SK-N-MC (cell line): ENCODE results near the gene CLK2.

Source experiments
- DNase-seq: peaks from one replicate; pipeline ENCODE4 v3.0.0-alpha.2; 2011; ENCODE audit warnings: low read depth, low spot score
- H3K27ac ChIP-seq: fragments of 200-600 bp; sonication (generic); 2 replicates; pipeline ENCODE4 v1.5.1; 2016; ENCODE audit warnings: mixed run types
- H3K36me3 ChIP-seq: fragments of 200-600 bp; sonication (generic); 2 replicates; pipeline ENCODE4 v1.6.1; 2017; ENCODE audit warnings: antibody characterized with exemption, low read length, mixed read lengths; ENCODE audit not compliant: insufficient read depth
- H3K4me3 ChIP-seq: fragments of 200-600 bp; sonication (generic); 2 replicates; pipeline ENCODE4 v1.5.1; 2016
- H3K9ac ChIP-seq: fragments of 200-600 bp; sonication (generic); 2 replicates; pipeline ENCODE4 v1.8.0; 2017; ENCODE audit warnings: mixed run types, mixed read lengths; ENCODE audit not compliant: insufficient read length
- H3K9me3 ChIP-seq: fragments of 200-600 bp; sonication (generic); 2 replicates; pipeline ENCODE4 v1.6.1; 2017; ENCODE audit warnings: low read depth, mild to moderate bottlenecking, antibody characterized with exemption, low read length, moderate library complexity, mixed read lengths
- EZH2 ChIP-seq: fragments of 200-600 bp; sonication (generic); IDR thresholded peaks from one replicate; pipeline ENCODE4 v1.6.1; 2017; ENCODE audit warnings: antibody characterized with exemption
- FOXP2 ChIP-seq: optimal IDR thresholded peaks from 2 replicates; pipeline ENCODE3; 2011; ENCODE audit warnings: mild to moderate bottlenecking, moderate library complexity; ENCODE audit not compliant: insufficient read depth; ENCODE audit errors: extremely low read length, control extremely low read depth
- POLR2AphosphoS5 ChIP-seq: IDR thresholded peaks from 2 replicates; pipeline ENCODE4 v1.6.1; 2012; ENCODE audit warnings: mild to moderate bottlenecking, low read depth, low read length, borderline replicate concordance

The CLK2 gene

DNA sequence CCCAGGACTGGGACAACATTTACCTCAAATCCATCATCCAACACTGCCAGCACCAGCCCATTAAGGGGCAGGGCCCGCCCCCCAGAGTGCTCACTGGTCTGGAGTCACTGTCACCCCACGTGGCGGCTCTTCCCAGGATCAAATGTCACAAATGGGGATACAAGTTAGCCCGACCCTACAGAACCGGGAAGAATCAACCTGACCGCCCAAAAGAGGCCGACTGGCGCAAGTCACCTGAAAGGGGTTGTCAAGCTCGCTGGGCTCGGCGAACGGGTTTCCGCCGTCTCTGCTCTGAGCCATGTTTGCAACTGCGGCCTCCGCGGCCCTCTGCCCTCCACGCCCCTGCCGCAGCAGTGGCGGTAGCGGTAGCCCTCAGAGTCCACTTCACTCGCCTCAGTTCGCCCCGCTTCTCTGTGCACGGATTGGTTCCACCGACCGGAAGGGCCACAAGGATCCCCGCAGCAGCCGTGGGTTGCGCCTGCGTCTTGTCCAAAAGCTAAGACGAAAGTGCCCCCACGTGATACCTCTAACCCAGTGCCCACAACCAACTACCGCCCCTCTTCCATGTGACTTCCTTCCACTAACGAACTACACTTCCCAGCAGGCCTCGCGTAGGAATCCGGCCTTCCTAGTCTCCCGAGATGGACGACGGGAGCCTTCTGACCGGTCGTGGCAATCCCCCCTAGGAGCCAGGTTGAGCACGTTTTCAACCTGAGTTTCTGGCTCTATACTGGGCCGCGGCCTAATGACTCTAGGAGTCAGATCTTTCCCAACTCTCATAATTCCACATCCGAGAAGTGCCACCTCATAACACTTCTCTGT is 11.2 kb downstream of the CLK2 start, which contains the start of gene SCAMP3:
TSS of gene SCAMP3 (minus strand) at position 509 of the 822 bp plus-strand sequence. CDS start at position 300, 209 bp downstream.
- Histone ChIP-seq H3K9ac (peak within 1 kb of the TSS; percentile 93), H3K27ac (peak within 1 kb of the TSS; percentile 33; the same call in 1 of the 2 replicates), H3K36me3 (peaks cover 55% of the 10 kb centered on the region), H3K9me3 (no peaks in the 10 kb centered on the region), H3K4me3 (peak within 1 kb of the TSS; percentile 92)
- peak; percentile 98 for TF ChIP-seq POLR2AphosphoS5
- TF ChIP-seq EZH2: no peak
- peak; percentile 81 for DNase-seq

DNA sequence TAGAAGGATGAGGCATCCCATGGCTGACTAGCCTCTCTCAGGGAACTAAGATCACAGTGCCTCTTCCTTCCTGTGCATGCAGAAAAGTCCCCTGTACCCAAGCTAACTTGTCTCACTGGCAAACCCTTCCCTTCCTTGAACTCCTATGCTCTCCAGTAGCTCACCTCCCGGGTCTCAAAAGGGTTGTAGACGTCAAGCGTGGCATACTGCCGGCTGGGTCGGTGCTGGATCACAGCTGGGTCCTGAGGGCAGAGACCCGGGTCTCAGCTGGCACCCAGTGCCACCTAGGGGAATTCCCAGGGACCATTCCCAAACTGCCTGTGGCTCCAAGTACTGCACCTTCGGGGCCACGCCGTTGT is 11.8 kb downstream of the CLK2 start:
- Histone ChIP-seq H3K9me3 (no peaks in the 10 kb centered on the region), H3K9ac (peak overlapping the region; percentile 93), H3K4me3 (peak overlapping the region; percentile 92), H3K27ac (peak overlapping the region; percentile 33; the same call in 1 of the 2 replicates), H3K36me3 (peaks cover 50% of the 10 kb centered on the region)
- DNase-seq: no peak
- TF ChIP-seq POLR2AphosphoS5 (no peak), FOXP2 (no peak), EZH2 (no peak)

DNA sequence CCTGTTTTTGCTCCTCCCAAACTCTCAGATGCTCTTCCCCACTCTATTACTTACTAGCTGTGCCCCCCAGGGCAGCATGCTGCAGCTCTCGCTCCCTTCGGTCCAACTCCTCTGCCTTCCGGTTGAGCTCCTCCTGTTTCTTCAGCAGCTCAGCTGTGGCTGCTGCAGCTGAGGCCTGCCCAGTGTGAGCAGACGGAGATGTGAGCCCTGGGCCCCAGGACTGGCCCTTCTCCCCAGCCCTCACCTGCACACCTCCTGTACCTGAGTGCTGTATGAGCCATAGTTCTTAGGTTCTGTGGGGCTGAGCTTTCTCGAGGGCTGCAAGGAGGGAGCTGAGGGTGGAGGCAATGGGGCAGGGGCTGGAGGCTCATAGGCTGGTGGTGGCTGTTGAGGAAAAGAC is 13.0 kb downstream of the CLK2 start:
- H3K27ac ChIP-seq: no peak overlapping the region
- H3K9me3 ChIP-seq: no peaks in the 10 kb centered on the region
- H3K9ac ChIP-seq: no peak overlapping the region
- TF ChIP-seq POLR2AphosphoS5: no peak
- TF ChIP-seq FOXP2: no peak
- TF ChIP-seq EZH2: no peak
- H3K4me3 ChIP-seq: no peak overlapping the region
- no peak for DNase-seq
- peaks cover 39% of the 10 kb centered on the region for H3K36me3 ChIP-seq

DNA sequence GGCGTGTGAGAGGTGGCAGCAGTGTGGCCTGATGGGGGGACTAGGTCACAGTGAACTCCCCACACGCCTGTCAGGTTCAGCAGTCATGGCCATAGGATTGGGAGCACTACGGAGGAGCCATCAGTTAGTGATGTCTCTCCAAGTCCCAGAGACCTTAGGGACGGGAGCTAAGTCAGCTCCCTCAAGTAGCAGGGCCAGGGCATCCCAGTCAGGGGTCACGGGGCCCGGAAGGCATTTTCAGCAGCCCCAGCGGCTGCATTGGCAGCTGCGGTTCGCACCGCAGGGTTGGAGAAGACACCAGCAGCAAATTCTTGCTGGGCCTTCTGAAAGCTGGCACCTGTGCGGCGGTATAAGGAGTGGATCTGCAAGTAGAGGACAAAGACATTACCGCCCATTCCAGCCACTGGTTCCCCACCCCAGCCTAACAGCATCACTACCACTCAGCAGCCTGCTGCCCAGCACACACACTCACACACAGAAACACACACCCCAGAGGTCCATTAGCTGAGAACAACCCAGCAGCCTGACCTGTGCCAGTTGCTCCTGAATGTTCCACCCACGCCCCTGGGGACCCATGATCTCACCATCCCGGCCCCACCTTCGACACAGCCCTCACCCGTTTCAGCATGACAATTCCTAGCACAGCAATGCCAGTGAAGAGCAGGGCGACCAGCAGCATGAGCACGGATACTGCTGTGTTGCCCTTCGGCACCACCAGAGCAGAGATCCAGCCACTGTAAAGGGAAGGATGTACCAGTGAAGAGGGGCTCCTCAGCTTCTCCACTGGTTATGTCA is 17.0 kb downstream of the CLK2 start:
- peak overlapping the region; percentile 75 for H3K9ac ChIP-seq
- peak overlapping the region; percentile 80 for H3K27ac ChIP-seq
- peak overlapping the region; percentile 90 for H3K4me3 ChIP-seq
- no peaks in the 10 kb centered on the region for H3K9me3 ChIP-seq
- H3K36me3 ChIP-seq: peaks cover 16% of the 10 kb centered on the region; the same call in 1 of the 2 replicates
- no peak for DNase-seq
- TF ChIP-seq EZH2 (no peak), POLR2AphosphoS5 (no peak; the same call in 1 of the 2 replicates), FOXP2 (no peak)

DNA sequence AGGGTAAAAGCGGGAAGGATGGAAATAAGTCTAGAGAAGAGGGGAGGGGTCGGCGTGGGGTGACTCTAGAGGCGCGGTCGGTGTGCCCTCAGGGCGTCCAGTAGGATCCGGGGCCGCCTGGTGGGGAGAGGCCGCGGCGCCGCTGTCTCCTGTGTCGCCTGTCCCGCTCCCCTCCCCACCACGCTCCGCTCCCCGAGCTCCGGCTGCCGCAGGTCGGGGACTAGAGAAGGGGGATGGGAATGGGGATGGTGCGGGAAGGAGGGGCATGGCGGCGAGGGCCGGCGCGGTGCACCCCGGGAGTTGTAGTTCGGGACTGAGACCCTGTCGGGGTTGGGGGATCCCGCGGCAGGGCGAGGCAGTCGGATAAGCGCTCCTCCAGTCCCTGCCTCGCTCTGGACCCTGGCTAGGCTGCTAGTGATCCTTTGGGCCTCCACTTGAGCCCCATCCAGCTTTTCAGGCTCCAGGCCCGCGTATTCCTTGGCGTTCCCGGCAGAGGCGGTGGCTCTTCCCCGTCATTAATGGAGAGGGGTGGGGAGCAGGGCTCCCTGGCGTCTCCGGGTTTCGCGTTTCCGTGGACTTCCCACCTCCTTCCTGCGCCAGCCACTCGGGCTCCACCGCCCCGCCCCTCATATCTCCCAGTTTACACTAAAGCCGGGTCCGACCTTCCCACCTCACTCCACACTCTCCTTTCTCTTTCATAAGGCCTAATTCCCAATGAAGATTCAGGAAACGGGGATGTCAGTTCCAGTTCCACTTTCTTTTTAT is 17.9 kb downstream of the CLK2 start, which contains the start of gene ENTREP3:
TSS of gene ENTREP3 (minus strand) at position 241 of the 765 bp plus-strand sequence. CDS start 606 bp downstream, outside the sequence.
- Histone ChIP-seq H3K36me3 (peaks cover 15% of the 10 kb centered on the region; the same call in 1 of the 2 replicates), H3K27ac (peak within 1 kb of the TSS; percentile 80), H3K4me3 (peak within 1 kb of the TSS; percentile 90), H3K9ac (peak within 1 kb of the TSS; percentile 75), H3K9me3 (no peaks in the 10 kb centered on the region)
- DNase-seq: no peak
- no peak for TF ChIP-seq FOXP2
- TF ChIP-seq EZH2: no peak
- peak; percentile 88 for TF ChIP-seq POLR2AphosphoS5

DNA sequence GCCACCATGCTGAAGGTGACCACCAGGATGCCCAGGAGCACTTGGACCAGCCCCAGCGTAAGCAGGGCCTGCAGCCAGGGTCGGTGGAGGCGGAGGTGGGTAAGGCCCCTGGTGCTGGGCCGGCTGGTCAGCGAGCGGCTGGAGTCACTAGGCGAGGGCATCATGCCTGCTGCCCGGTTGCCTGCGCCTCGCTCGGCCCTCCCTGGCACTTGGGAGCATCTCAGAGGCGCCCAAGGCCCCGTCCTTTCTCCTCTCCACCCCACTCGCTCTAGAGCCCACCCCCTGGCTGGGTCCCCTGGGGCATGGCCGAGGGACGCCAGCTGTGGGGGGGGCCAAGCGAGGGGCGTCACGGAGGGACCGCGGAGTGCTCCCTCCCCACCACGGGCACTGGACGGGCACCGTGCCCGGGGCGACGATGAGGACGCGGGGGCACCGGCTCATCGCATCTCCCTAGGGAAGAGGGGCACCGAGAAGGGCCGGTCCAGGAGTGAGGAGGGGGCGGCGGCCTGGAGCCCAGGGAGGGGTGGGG is 18.5 kb downstream of the CLK2 start:
- DNase-seq: no peak
- no peaks in the 10 kb centered on the region for H3K9me3 ChIP-seq

DNA sequence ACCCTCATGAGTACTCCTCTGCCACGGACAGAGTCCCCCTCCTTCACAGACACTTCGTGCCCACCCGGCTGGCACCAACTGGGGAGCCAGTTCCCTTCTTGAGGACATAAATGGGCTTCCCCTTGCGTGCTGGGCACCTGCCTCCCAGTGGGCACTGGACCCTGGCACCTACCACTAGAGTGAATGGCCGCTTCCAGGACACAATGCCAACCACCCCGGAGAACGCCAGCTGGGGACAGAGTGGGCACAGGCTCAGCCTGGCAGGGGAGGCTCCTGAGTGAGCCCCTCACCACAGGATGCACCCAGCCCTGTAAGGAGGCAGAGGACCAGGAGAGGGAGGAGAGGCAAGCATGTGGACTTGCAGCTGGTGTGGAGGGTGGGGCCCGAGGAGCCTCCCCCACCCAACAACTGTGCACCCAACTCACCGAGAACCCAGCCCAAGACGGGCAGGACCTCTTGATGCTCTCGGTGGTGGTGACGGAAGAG is 19.0 kb downstream of the CLK2 start:
- peaks cover 9% of the 10 kb centered on the region; the same call in 1 of the 2 replicates for H3K36me3 ChIP-seq
- H3K9ac ChIP-seq: peak overlapping the region; percentile 75
- no peak overlapping the region for H3K27ac ChIP-seq
- TF ChIP-seq POLR2AphosphoS5: no peak
- TF ChIP-seq EZH2: no peak
- no peak for TF ChIP-seq FOXP2
- peak overlapping the region; percentile 90 for H3K4me3 ChIP-seq
- no peaks in the 10 kb centered on the region for H3K9me3 ChIP-seq
- DNase-seq: no peak

More for the DNA sequence above, 18.5 kb downstream of the CLK2 start:
- TF ChIP-seq POLR2AphosphoS5 (no peak), EZH2 (no peak), FOXP2 (no peak)
- H3K4me3 ChIP-seq: peak overlapping the region; percentile 90
- H3K9ac ChIP-seq: peak overlapping the region; percentile 75
- no peak overlapping the region for H3K27ac ChIP-seq
- H3K36me3 ChIP-seq: peaks cover 12% of the 10 kb centered on the region; the same call in 1 of the 2 replicates

DNA sequence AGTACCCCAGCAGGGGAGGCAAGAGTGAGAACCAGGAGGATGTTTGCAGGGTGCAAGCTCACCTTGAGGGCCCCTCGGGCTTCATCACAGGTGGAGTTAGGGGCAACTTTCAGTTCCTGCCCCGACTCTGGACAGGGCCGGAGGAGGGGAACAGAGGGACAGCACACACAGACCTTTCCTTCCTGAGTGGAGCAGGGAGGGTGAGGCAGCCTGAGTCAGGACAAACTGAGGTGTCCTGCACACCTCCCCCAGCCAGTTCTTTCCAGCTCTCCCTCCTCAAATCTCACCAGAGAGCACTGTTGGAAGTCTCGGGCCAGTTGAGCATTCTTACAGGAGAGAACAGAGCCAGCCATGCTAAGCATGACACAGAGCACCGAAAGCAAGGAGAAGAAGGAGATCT is 19.5 kb downstream of the CLK2 start:
- TF ChIP-seq EZH2 (no peak), POLR2AphosphoS5 (no peak), FOXP2 (no peak)
- H3K9ac ChIP-seq: peak overlapping the region; percentile 75

More for the DNA sequence above, 19.5 kb downstream of the CLK2 start:
- H3K27ac ChIP-seq: no peak overlapping the region
- H3K9me3 ChIP-seq: no peaks in the 10 kb centered on the region
- peak overlapping the region; percentile 90 for H3K4me3 ChIP-seq
- no peak for DNase-seq
- peaks cover 8% of the 10 kb centered on the region; the same call in 1 of the 2 replicates for H3K36me3 ChIP-seq
